ENCODE data around the gene TBC1D8.

The TBC1D8 gene

DNA sequence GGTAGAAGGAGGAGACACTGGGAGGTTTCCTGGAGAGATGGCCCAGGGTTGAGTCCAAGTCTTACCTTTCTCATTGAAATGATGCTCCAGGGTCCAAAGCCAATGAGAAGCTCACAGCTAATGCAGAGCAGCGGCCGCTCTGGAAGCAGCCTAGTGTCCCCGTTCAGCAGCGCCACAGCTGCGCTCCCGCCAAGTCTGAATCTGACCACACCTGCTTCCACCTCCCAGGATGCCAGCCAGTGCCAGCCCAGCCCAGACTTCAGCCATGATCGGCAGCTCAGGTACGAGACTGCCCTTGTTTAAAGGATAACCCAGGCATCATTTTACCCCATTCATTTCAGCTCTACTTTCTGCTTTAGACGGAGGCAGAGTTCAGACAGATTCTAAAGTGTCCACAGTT lies 161.0 kb downstream of the TBC1D8 start:
- TF ChIP-seq OSR1 (CRISPR knock-in tag; IDR thresholded peaks at IDR 0.05) (no peak), TOX (CRISPR knock-in tag; IDR thresholded peaks at IDR 0.05; ENCODE audit: borderline replicate concordance) (no peak), ZNF8 (CRISPR knock-in tag; IDR thresholded peaks at IDR 0.05) (no peak), TCF4 (CRISPR knock-in tag; IDR thresholded peaks at IDR 0.05; ENCODE audit: borderline replicate concordance) (no peak), ZFP3 (CRISPR knock-in tag; IDR thresholded peaks at IDR 0.05) (no peak), ZNF70 (CRISPR knock-in tag; IDR thresholded peaks at IDR 0.05) (no peak), ZNF565 (CRISPR knock-in tag; conservative IDR thresholded peaks at IDR 0.05; ENCODE audit: low read depth) (no peak), ESRRG (CRISPR knock-in tag; IDR thresholded peaks at IDR 0.05) (no peak), SNAI2 (CRISPR knock-in tag; IDR thresholded peaks at IDR 0.05) (no peak), RARB (CRISPR knock-in tag; IDR thresholded peaks at IDR 0.05) (no peak), CSDC2 (CRISPR knock-in tag; IDR thresholded peaks at IDR 0.05) (no peak), PPARA (CRISPR knock-in tag; IDR thresholded peaks at IDR 0.05; ENCODE audit: borderline replicate concordance) (no peak), ARNTL (CRISPR knock-in tag; IDR thresholded peaks at IDR 0.05; ENCODE audit: borderline replicate concordance, low read depth) (no peak), BACH2 (CRISPR knock-in tag; IDR thresholded peaks at IDR 0.05; ENCODE audit: borderline replicate concordance) (no peak), ZFP30 (CRISPR knock-in tag; IDR thresholded peaks at IDR 0.05) (no peak)
- TF ChIP-seq, protein P1, sequence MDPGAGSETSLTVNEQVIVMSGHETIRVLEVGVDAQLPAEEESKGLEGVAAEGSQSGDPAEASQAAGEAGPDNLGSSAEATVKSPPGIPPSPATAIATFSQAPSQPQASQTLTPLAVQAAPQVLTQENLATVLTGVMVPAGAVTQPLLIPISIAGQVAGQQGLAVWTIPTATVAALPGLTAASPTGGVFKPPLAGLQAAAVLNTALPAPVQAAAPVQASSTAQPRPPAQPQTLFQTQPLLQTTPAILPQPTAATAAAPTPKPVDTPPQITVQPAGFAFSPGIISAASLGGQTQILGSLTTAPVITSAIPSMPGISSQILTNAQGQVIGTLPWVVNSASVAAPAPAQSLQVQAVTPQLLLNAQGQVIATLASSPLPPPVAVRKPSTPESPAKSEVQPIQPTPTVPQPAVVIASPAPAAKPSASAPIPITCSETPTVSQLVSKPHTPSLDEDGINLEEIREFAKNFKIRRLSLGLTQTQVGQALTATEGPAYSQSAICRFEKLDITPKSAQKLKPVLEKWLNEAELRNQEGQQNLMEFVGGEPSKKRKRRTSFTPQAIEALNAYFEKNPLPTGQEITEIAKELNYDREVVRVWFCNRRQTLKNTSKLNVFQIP (CRISPR knock-in tag; IDR thresholded peaks at IDR 0.05; ENCODE audit: borderline replicate concordance, low read depth): no peak
- TF ChIP-seq, protein P2, sequence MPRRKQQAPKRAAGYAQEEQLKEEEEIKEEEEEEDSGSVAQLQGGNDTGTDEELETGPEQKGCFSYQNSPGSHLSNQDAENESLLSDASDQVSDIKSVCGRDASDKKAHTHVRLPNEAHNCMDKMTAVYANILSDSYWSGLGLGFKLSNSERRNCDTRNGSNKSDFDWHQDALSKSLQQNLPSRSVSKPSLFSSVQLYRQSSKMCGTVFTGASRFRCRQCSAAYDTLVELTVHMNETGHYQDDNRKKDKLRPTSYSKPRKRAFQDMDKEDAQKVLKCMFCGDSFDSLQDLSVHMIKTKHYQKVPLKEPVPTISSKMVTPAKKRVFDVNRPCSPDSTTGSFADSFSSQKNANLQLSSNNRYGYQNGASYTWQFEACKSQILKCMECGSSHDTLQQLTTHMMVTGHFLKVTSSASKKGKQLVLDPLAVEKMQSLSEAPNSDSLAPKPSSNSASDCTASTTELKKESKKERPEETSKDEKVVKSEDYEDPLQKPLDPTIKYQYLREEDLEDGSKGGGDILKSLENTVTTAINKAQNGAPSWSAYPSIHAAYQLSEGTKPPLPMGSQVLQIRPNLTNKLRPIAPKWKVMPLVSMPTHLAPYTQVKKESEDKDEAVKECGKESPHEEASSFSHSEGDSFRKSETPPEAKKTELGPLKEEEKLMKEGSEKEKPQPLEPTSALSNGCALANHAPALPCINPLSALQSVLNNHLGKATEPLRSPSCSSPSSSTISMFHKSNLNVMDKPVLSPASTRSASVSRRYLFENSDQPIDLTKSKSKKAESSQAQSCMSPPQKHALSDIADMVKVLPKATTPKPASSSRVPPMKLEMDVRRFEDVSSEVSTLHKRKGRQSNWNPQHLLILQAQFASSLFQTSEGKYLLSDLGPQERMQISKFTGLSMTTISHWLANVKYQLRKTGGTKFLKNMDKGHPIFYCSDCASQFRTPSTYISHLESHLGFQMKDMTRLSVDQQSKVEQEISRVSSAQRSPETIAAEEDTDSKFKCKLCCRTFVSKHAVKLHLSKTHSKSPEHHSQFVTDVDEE (CRISPR knock-in tag; IDR thresholded peaks at IDR 0.05): no peak
- TF ChIP-seq, protein P3, sequence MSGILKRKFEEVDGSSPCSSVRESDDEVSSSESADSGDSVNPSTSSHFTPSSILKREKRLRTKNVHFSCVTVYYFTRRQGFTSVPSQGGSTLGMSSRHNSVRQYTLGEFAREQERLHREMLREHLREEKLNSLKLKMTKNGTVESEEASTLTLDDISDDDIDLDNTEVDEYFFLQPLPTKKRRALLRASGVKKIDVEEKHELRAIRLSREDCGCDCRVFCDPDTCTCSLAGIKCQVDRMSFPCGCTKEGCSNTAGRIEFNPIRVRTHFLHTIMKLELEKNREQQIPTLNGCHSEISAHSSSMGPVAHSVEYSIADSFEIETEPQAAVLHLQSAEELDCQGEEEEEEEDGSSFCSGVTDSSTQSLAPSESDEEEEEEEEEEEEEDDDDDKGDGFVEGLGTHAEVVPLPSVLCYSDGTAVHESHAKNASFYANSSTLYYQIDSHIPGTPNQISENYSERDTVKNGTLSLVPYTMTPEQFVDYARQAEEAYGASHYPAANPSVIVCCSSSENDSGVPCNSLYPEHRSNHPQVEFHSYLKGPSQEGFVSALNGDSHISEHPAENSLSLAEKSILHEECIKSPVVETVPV (CRISPR knock-in tag; IDR thresholded peaks at IDR 0.05): no peak
- TF ChIP-seq, protein P4, sequence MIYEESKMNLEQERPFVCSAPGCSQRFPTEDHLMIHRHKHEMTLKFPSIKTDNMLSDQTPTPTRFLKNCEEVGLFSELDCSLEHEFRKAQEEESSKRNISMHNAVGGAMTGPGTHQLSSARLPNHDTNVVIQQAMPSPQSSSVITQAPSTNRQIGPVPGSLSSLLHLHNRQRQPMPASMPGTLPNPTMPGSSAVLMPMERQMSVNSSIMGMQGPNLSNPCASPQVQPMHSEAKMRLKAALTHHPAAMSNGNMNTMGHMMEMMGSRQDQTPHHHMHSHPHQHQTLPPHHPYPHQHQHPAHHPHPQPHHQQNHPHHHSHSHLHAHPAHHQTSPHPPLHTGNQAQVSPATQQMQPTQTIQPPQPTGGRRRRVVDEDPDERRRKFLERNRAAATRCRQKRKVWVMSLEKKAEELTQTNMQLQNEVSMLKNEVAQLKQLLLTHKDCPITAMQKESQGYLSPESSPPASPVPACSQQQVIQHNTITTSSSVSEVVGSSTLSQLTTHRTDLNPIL (CRISPR knock-in tag; IDR thresholded peaks at IDR 0.05; ENCODE audit: low read depth): no peak
- TF ChIP-seq, protein P5, sequence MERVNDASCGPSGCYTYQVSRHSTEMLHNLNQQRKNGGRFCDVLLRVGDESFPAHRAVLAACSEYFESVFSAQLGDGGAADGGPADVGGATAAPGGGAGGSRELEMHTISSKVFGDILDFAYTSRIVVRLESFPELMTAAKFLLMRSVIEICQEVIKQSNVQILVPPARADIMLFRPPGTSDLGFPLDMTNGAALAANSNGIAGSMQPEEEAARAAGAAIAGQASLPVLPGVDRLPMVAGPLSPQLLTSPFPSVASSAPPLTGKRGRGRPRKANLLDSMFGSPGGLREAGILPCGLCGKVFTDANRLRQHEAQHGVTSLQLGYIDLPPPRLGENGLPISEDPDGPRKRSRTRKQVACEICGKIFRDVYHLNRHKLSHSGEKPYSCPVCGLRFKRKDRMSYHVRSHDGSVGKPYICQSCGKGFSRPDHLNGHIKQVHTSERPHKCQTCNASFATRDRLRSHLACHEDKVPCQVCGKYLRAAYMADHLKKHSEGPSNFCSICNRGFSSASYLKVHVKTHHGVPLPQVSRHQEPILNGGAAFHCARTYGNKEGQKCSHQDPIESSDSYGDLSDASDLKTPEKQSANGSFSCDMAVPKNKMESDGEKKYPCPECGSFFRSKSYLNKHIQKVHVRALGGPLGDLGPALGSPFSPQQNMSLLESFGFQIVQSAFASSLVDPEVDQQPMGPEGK (CRISPR knock-in tag; IDR thresholded peaks at IDR 0.05; ENCODE audit: borderline replicate concordance): no peak
- ATAC-seq: no peak

DNA sequence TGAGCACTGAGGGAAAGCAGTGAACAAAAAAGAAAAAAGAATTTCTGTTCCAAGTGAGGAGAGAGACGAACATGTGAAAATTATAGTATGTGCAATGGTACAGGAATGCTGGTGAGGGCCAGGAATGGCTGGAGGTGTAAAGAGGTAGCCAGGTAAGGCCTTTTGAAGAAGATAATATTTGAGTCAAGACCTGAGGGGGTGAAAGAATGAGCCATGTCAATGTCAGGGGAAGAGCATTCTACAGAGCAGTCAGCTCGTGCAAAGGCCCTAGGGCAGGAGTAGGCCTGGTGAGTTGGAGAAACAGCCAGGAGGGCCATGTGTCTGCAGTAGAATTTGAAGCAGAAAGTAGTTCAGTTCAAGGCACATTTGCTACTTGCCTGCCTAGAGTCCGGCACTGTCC lies 161.5 kb downstream of the TBC1D8 start:
- TF ChIP-seq, protein P1 (CRISPR knock-in tag; IDR thresholded peaks at IDR 0.05; ENCODE audit: borderline replicate concordance, low read depth): no peak
- no peak for TF ChIP-seq ZFP3 (CRISPR knock-in tag; IDR thresholded peaks at IDR 0.05)
- TF ChIP-seq, protein P2 (CRISPR knock-in tag; IDR thresholded peaks at IDR 0.05): no peak
- no peak for TF ChIP-seq RARB (CRISPR knock-in tag; IDR thresholded peaks at IDR 0.05)
- no peak for TF ChIP-seq OSR1 (CRISPR knock-in tag; IDR thresholded peaks at IDR 0.05)
- TF ChIP-seq ZNF70 (CRISPR knock-in tag; IDR thresholded peaks at IDR 0.05): no peak
- no peak for TF ChIP-seq ZFP30 (CRISPR knock-in tag; IDR thresholded peaks at IDR 0.05)
- TF ChIP-seq, protein P5 (CRISPR knock-in tag; IDR thresholded peaks at IDR 0.05; ENCODE audit: borderline replicate concordance): no peak
- ATAC-seq: no peak

All from SK-N-SH treated with all-trans-retinoic acid at 6 μM for 48 hours (cell line).